ENCODE results near the gene CLDN4. TPM values are rescaled to one million over a fixed set of nuclear protein-coding genes. Genes with fewer than 3 reads are reported as not detected.

Gene CLDN4
- total RNA-seq, 1 experiment from 2014 or later: 283 TPM

DNA sequence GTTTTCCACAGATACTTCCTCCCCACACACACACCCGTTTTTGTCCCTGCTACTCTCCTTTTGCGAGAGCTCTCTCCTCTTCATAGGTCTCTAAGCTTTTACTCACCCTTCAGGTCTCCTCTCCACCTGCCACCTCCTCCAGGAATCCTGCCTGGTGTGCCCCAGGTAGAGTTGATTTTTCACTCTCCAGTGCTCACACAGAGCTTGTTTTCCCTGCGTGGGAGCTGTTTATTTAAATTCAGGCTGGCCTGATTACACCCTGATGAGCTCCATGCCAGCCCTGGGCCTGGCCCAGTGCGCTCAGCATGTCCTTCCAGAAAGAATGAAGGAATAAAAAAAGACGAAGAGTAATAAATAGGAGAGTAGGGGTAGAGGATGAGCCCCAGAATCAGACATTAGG, 7.5 kb upstream of the CLDN4 start:
- H3K9me3 Mint-ChIP-seq (ENCODE audit: low read depth, unreplicated experiment): no peaks in the 10 kb centered on the region
- DNase-seq: no peak
- peak overlapping the region; percentile 79 for H3K27ac Mint-ChIP-seq (ENCODE audit: unreplicated experiment)
- peak overlapping the region; percentile 12 for H3K4me3 Mint-ChIP-seq (ENCODE audit: low read depth, unreplicated experiment)
- H3K36me3 Mint-ChIP-seq (ENCODE audit: insufficient read depth, unreplicated experiment): peaks cover 13% of the 10 kb centered on the region
- intact Hi-C loops (cut with micrococcal nuclease; ENCODE audit: unreplicated experiment): no loop called here
- peaks cover 54% of the 10 kb centered on the region for H3K4me1 Mint-ChIP-seq (ENCODE audit: low read depth, unreplicated experiment)
- TF ChIP-seq, protein P1, sequence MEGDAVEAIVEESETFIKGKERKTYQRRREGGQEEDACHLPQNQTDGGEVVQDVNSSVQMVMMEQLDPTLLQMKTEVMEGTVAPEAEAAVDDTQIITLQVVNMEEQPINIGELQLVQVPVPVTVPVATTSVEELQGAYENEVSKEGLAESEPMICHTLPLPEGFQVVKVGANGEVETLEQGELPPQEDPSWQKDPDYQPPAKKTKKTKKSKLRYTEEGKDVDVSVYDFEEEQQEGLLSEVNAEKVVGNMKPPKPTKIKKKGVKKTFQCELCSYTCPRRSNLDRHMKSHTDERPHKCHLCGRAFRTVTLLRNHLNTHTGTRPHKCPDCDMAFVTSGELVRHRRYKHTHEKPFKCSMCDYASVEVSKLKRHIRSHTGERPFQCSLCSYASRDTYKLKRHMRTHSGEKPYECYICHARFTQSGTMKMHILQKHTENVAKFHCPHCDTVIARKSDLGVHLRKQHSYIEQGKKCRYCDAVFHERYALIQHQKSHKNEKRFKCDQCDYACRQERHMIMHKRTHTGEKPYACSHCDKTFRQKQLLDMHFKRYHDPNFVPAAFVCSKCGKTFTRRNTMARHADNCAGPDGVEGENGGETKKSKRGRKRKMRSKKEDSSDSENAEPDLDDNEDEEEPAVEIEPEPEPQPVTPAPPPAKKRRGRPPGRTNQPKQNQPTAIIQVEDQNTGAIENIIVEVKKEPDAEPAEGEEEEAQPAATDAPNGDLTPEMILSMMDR (IDR thresholded peaks at IDR 0.05; ENCODE audit: unreplicated experiment): no peak
- BruUV-seq (replicated peaks): no TSS peak
- H3K27me3 Mint-ChIP-seq (ENCODE audit: unreplicated experiment): no peaks in the 10 kb centered on the region
- CTCF ChIA-PET: interaction anchor here (0.9 to 1.2 kb wide), 3 partner anchors 14 to 55 kb away, joined by 3 to 5 read pairs (median 3); partner anchors contain the start of gene CLDN3

DNA sequence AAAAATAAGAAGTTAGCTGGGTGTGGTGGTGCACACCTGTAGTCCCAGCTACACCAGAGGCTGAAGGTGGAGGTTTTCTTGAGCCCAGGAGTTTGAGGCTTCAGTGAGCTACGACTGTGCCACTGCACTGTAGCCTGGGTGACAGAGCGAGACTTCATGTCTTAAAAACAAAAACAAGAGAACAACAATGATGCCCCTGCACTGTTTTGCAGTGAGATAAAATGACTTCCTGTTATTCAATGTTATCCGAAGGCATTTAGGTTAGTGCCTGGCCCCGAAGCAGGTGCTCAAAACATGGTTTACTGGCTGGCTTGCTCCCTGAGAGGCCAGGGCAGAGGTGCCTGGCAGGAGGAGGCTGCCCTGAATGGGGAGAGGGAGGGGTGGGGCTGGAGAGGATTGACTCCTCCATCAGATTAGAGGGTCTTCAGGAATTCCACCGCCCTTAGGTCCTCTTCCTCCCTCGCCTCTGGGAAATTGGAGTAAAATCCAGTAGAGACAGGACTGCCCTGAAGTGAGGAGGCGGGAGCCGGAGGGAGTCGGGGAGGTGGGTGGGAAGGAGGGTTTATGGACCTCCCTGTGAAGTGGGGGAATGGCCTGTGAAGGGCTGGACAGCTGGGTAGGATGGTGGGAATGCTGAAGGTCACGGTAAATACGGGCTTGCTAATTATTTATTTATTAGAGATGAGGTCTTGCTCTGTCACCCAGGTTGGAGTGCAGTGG, 6.8 kb upstream of the CLDN4 start:
- H3K27ac Mint-ChIP-seq (ENCODE audit: unreplicated experiment): no peak overlapping the region
- H3K4me3 Mint-ChIP-seq (ENCODE audit: low read depth, unreplicated experiment): no peak overlapping the region
- DNase-seq: no peak
- BruUV-seq (replicated peaks): no TSS peak
- H3K4me1 Mint-ChIP-seq (ENCODE audit: low read depth, unreplicated experiment): peaks cover 60% of the 10 kb centered on the region
- no peaks in the 10 kb centered on the region for H3K27me3 Mint-ChIP-seq (ENCODE audit: unreplicated experiment)
- no peaks in the 10 kb centered on the region for H3K9me3 Mint-ChIP-seq (ENCODE audit: low read depth, unreplicated experiment)
- CTCF ChIA-PET: interaction anchor here (1.0 to 1.2 kb wide), 2 partner anchors 18 to 27 kb away, joined by 3 read pairs; partner anchors contain the start of gene METTL27
- intact Hi-C loops (cut with micrococcal nuclease; ENCODE audit: unreplicated experiment): no loop called here
- TF ChIP-seq, protein P1 (IDR thresholded peaks at IDR 0.05; ENCODE audit: unreplicated experiment): no peak
- H3K36me3 Mint-ChIP-seq (ENCODE audit: insufficient read depth, unreplicated experiment): peaks cover 16% of the 10 kb centered on the region

DNA sequence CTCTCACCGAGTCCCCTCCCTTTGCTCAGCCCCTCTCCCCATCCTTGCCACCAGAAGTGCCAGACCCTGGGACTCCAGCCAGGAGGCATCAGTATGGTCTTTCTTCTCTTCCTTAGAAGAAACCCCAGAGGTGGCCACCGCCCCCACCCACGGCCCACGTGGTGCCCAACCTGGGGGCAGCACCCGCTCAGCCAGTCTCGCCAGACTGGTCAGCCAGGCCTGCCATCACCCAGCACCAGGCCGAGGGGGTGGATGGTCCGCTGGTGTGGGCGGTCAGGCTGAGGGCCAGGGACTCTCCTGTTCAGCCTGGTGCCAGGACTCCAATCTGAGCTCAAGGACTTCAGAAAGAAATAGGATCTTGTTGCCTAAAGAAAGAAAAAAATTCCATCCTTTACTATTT, 5.8 kb upstream of the CLDN4 start:
- peak; percentile 67 for DNase-seq
- Mint-ChIP-seq H3K4me1 (ENCODE audit: low read depth, unreplicated experiment) (peaks cover 69% of the 10 kb centered on the region), H3K27ac (ENCODE audit: unreplicated experiment) (peak overlapping the region; percentile 64), H3K9me3 (ENCODE audit: low read depth, unreplicated experiment) (no peaks in the 10 kb centered on the region), H3K36me3 (ENCODE audit: insufficient read depth, unreplicated experiment) (peaks cover 22% of the 10 kb centered on the region), H3K4me3 (ENCODE audit: low read depth, unreplicated experiment) (peak overlapping the region; percentile 41), H3K27me3 (ENCODE audit: unreplicated experiment) (no peaks in the 10 kb centered on the region)
- CTCF ChIA-PET: interaction anchor here (0.6 to 1.2 kb wide), 3 partner anchors 18 to 26 kb away, joined by 3 to 4 read pairs (median 3); partner anchors contain the start of gene METTL27
- intact Hi-C loops (cut with micrococcal nuclease; ENCODE audit: unreplicated experiment): no loop called here
- TF ChIP-seq, protein P1 (IDR thresholded peaks at IDR 0.05; ENCODE audit: unreplicated experiment): no peak
- BruUV-seq (replicated peaks): no TSS peak

DNA sequence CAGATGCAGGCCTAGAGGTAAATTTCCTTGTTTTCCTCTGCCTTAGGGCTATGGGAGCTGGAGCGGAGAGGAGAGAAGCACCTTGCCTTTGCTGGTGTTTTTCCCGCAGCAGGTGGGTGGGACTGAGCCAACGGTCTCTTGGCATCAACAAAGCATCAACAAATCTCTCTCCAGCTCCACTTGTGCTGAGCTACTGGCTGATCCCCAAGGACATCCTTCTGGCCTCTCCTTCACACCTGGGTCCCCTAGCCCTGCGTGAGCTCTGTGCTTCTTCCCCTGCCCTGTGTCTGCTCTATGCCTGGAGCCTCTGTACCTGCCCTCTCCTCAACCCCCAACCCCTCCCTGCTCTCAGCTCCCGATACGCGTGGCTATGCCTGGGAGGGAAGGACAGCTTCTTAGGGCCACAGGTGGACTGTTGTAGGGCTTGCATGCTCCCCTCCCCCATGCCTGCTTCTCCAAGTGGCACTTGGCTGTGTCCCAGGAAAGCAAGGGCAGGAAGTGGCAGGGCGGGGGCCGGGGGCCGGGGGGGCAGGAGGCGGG, 3.2 kb upstream of the CLDN4 start:
- CTCF ChIA-PET: interaction anchor here (0.6 to 1.5 kb wide), 4 partner anchors 58 to 85 kb away, joined by 3 to 4 read pairs (median 4); partner anchors contain the start of gene CLDN3
- peak; percentile 91 for DNase-seq
- TSS peak; percentile 48 for BruUV-seq (replicated peaks)
- TF ChIP-seq, protein P1 (IDR thresholded peaks at IDR 0.05; ENCODE audit: unreplicated experiment): no peak
- Mint-ChIP-seq H3K4me3 (ENCODE audit: low read depth, unreplicated experiment) (peak overlapping the region; percentile 45), H3K27ac (ENCODE audit: unreplicated experiment) (peak overlapping the region; percentile 92), H3K36me3 (ENCODE audit: insufficient read depth, unreplicated experiment) (peaks cover 47% of the 10 kb centered on the region), H3K4me1 (ENCODE audit: low read depth, unreplicated experiment) (peaks cover 58% of the 10 kb centered on the region), H3K9me3 (ENCODE audit: low read depth, unreplicated experiment) (no peaks in the 10 kb centered on the region), H3K27me3 (ENCODE audit: unreplicated experiment) (no peaks in the 10 kb centered on the region)
- intact Hi-C loops (cut with micrococcal nuclease; ENCODE audit: unreplicated experiment): no loop called here
